Left lobe of liver (tissue), 2 donors: ENCODE results near the gene RNU6-1. TPM values are rescaled to one million over a fixed set of nuclear protein-coding genes. Genes with fewer than 3 reads are reported as not detected.
A peak's percentile ranks its signal among the peaks of the same experiment; 100 is the strongest.

Experiments used
- ATAC-seq: fragments of 200-7000 bp; cut with Tn5 transposase; one replicate; pipeline ENCODE4 v1.9.1; 2020; ENCODE audit warnings: mild to moderate bottlenecking, moderate library complexity
- DNase-seq: peaks from one replicate; pipeline ENCODE4 v3.0.0-alpha.2; 2020; ENCODE audit warnings: low spot score
- total RNA-seq: library from RNA; stranded (reverse); gene quantifications from one replicate; pipeline ENCODE4 v1.2.1, GENCODE V29; 2021
- donor health status: DM: no; HTN: no; CAD: no; lungs with moderate emphysema.
- donor health status: DM: no; HTN: yes; CAD: no.

Gene RNU6-1
- not detected for total RNA-seq

GRCh38 chr15:67839929-67840748, at the start of gene RNU6-1:
Gene RNU6-1 (minus strand): TSS chr15:67840045.
- DNase-seq (peak; percentile 94), ATAC-seq (peak; percentile 84)

- DNase-seq: no peak
- ATAC-seq: no peak
Measured at GRCh38 chr15:67887776-67888175, 47.9 kb upstream of the RNU6-1 start.

GRCh38 chr15:67885861-67886260, 46.0 kb upstream of the RNU6-1 start:
- no peak for DNase-seq
- ATAC-seq: no peak

GRCh38 chr15:67885175-67885523, 45.3 kb upstream of the RNU6-1 start:
- ATAC-seq (no peak), DNase-seq (no peak)

- ATAC-seq (peak; percentile 94), DNase-seq (peak; percentile 96)
Measured at GRCh38 chr15:67884514-67885174, 44.8 kb upstream of the RNU6-1 start.

GRCh38 chr15:67884009-67884408, 44.2 kb upstream of the RNU6-1 start:
- DNase-seq (no peak), ATAC-seq (no peak)

- ATAC-seq (no peak), DNase-seq (no peak)
Measured at GRCh38 chr15:67883234-67883773, 43.5 kb upstream of the RNU6-1 start.

GRCh38 chr15:67882487-67883233, 42.8 kb upstream of the RNU6-1 start:
- DNase-seq (no peak), ATAC-seq (no peak)

- DNase-seq: peak; percentile 57
- no peak for ATAC-seq
Measured at GRCh38 chr15:67880651-67881182, 40.9 kb upstream of the RNU6-1 start.

- DNase-seq (no peak), ATAC-seq (no peak)
Measured at GRCh38 chr15:67879440-67880129, 39.7 kb upstream of the RNU6-1 start.

GRCh38 chr15:67878712-67879206, 38.9 kb upstream of the RNU6-1 start:
- DNase-seq: no peak
- no peak for ATAC-seq

GRCh38 chr15:67873777-67874176, 33.9 kb upstream of the RNU6-1 start:
- ATAC-seq: no peak

GRCh38 chr15:67870868-67871408, 31.1 kb upstream of the RNU6-1 start:
- ATAC-seq (no peak), DNase-seq (no peak)

More at GRCh38 chr15:67873777-67874176, 33.9 kb upstream of the RNU6-1 start:
- DNase-seq: no peak

- no peak for ATAC-seq
- no peak for DNase-seq
Measured at GRCh38 chr15:67869701-67870100, 29.9 kb upstream of the RNU6-1 start.

GRCh38 chr15:67865766-67866165, 25.9 kb upstream of the RNU6-1 start:
- no peak for DNase-seq
- no peak for ATAC-seq

- DNase-seq: no peak
- ATAC-seq: no peak
Measured at GRCh38 chr15:67865331-67865730, 25.5 kb upstream of the RNU6-1 start.

GRCh38 chr15:67863442-67863987, 23.7 kb upstream of the RNU6-1 start:
- DNase-seq: peak; percentile 82
- peak; percentile 99 for ATAC-seq

- ATAC-seq: no peak
- DNase-seq: no peak
Measured at GRCh38 chr15:67862750-67863441, 23.1 kb upstream of the RNU6-1 start.

- no peak for DNase-seq
- ATAC-seq: no peak
Measured at GRCh38 chr15:67861983-67862382, 22.1 kb upstream of the RNU6-1 start.
